H54 (cell line): ENCODE data around the gene HIGD1B.

Experiments
- DNase-seq: peaks from one replicate; pipeline ENCODE4 v3.0.0; 2011; ENCODE audit warnings: low spot score, mixed read lengths; ENCODE audit not compliant: insufficient read length
- FAIRE-seq: peaks from 3 replicates; lab custom pipeline; 2011; peaks lifted over from hg19 to GRCh38; lab: Jason Lieb, UNC
- POLR2A ChIP-seq: IDR thresholded peaks from 2 replicates; pipeline ENCODE4 v1.6.1; 2011; ENCODE audit warnings: low read depth, mild to moderate bottlenecking, low read length

HIGD1B gene

GRCh38 chr17:44877121-44877520 lies 29.4 kb downstream of the HIGD1B start:
- FAIRE-seq (no peak), DNase-seq (no peak)
- TF ChIP-seq POLR2A = no peak

GRCh38 chr17:44878627-44879221 lies 31.0 kb downstream of the HIGD1B start:
- TF ChIP-seq POLR2A = no peak
- peak; percentile 58 for DNase-seq
- peak; percentile 38 for FAIRE-seq

GRCh38 chr17:44879376-44879775 lies 31.7 kb downstream of the HIGD1B start:
- DNase-seq (no peak), FAIRE-seq (no peak)
- TF ChIP-seq POLR2A = no peak

DNA sequence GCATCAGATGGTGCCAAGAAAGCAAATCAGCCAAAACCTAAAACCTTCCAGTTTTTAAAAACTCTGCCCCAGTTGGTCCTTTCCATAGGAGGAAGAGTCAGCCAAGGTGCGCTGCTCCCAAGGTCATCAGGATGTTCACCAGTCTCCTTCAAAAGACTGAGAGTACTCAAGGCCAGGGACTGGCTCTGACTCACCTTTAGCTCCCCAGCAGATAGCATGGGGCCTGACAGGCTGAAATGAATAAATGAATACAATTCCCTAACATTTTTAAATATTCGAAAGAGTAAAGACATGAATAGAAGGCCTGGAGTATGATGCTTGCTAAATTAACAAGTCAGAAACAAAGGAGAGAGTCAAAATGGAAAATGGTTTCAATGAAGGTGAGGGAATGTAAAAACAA lies 32.4 kb downstream of the HIGD1B start:
- no peak for DNase-seq
- FAIRE-seq = no peak
- no peak for TF ChIP-seq POLR2A

DNA sequence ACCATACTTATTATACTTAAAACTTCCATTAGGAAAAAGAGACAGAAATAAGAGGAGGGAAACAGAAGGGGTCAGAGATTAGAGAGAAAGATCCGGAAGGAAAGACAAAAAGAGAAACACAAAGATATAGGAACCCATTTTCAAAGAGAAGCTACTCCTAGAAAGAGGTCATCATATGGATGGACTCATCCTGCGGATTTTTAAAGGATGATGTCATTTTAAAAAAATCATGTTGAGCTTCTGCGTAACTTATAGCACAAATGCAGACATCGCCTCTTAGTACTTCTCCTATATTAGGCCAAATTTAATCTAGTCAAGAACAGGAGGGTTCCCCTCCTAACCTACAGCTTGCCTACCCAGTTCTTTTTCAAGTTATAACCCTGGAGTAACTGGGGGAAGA lies 33.5 kb downstream of the HIGD1B start:
- FAIRE-seq (no peak), DNase-seq (no peak)
- TF ChIP-seq POLR2A = no peak

GRCh38 chr17:44884941-44885340 lies 37.3 kb downstream of the HIGD1B start:
- no peak for TF ChIP-seq POLR2A
- DNase-seq = no peak
- FAIRE-seq = no peak

DNA sequence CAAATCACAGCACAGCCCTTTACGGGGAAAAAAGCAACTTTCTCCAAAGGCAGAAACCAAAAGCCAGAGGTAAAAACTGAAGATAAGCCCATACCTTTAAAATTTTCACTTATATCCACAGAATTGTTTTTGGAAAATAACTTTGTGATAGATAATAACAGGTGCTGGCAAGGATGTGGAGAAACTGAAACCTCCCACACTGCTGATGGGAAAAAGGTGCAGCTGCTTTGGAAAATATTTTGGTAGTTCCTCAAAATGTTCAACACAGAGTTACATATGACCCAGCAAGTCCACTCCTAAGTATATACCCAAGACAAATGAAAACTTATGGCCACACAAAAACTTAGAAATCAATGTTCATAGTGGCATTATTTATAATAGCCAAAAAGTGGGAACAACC lies 39.3 kb downstream of the HIGD1B start:
- DNase-seq = no peak
- TF ChIP-seq POLR2A = no peak
- no peak for FAIRE-seq

GRCh38 chr17:44887971-44888954 lies 40.6 kb downstream of the HIGD1B start:
- TF ChIP-seq POLR2A = no peak
- no peak for DNase-seq
- FAIRE-seq = no peak

GRCh38 chr17:44889003-44889402 lies 41.3 kb downstream of the HIGD1B start:
- FAIRE-seq = no peak
- TF ChIP-seq POLR2A = no peak

GRCh38 chr17:44892250-44892649 lies 44.6 kb downstream of the HIGD1B start:
- FAIRE-seq = no peak
- TF ChIP-seq POLR2A = no peak

More at GRCh38 chr17:44889003-44889402, 41.3 kb downstream of the HIGD1B start:
- DNase-seq = no peak

GRCh38 chr17:44894642-44895041 lies 47.0 kb downstream of the HIGD1B start:
- TF ChIP-seq POLR2A = no peak
- FAIRE-seq = no peak
- DNase-seq = no peak

More at GRCh38 chr17:44892250-44892649, 44.6 kb downstream of the HIGD1B start:
- DNase-seq = no peak

DNA sequence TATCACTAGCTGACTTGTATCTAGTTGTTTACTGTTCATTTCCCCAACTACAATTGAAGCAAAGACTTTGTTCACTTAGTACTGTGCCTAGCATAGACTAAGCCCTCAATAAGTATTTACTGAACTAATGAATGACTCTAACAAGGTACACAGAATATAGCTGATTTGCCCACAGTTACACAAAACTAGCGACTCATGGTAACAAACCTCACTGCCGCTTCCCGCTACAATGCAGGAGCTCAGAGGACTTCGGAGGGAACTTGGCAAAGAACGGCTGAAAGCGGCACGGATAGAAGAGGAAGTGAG lies 51.0 kb downstream of the HIGD1B start:
- no peak for TF ChIP-seq POLR2A
- FAIRE-seq = no peak
- DNase-seq = no peak

GRCh38 chr17:44899074-44899782 lies 51.5 kb downstream of the HIGD1B start, which contains the start of gene EFTUD2:
TSS of gene EFTUD2 (minus strand) at chr17:44899445. CDS start at chr17:44894521, 4,924 bp downstream.
- peak; percentile 85 for TF ChIP-seq POLR2A
- DNase-seq = peak; percentile 95
- FAIRE-seq = peak; percentile 6
